Neural progenitor cell (in vitro differentiated cells): ENCODE data around the gene EMP1.

Experiments
- EZH2phosphoT487 ChIP-seq: fragments of 200-600 bp; sonication (generic); IDR thresholded peaks from 2 replicates; pipeline ENCODE4 v1.6.1; 2017; ENCODE audit warnings: antibody characterized with exemption
- TF ChIP-seq, protein P1 (sequence below): fragments of 200-600 bp; sonication (generic); IDR thresholded peaks from 2 replicates; pipeline ENCODE4 v1.5.1; 2017; ENCODE audit warnings: antibody characterized with exemption, mild to moderate bottlenecking

GRCh38 chr12:13268581-13268980 lies 72.1 kb downstream of the EMP1 start:
- TF ChIP-seq, protein P1, sequence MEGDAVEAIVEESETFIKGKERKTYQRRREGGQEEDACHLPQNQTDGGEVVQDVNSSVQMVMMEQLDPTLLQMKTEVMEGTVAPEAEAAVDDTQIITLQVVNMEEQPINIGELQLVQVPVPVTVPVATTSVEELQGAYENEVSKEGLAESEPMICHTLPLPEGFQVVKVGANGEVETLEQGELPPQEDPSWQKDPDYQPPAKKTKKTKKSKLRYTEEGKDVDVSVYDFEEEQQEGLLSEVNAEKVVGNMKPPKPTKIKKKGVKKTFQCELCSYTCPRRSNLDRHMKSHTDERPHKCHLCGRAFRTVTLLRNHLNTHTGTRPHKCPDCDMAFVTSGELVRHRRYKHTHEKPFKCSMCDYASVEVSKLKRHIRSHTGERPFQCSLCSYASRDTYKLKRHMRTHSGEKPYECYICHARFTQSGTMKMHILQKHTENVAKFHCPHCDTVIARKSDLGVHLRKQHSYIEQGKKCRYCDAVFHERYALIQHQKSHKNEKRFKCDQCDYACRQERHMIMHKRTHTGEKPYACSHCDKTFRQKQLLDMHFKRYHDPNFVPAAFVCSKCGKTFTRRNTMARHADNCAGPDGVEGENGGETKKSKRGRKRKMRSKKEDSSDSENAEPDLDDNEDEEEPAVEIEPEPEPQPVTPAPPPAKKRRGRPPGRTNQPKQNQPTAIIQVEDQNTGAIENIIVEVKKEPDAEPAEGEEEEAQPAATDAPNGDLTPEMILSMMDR, result no peak
- TF ChIP-seq EZH2phosphoT487, result no peak
